Astrocyte (in vitro differentiated cells and primary cell): ENCODE measurements around the gene ETV6. TPM values are rescaled to one million over a fixed set of nuclear protein-coding genes. Genes with fewer than 3 reads are reported as not detected.

Source experiments
- DNase-seq: peaks from one replicate; pipeline ENCODE4 v3.0.0-alpha.2; 2010; ENCODE audit warnings: low read depth
- FAIRE-seq: peaks from 2 replicates; lab custom pipeline; 2011; peaks lifted over from hg19 to GRCh38; lab: Jason Lieb, UNC
- H2AFZ ChIP-seq: 2 replicates; pipeline ENCODE4 v1.6.0; 2012; ENCODE audit warnings: low read depth, low read length, inconsistent platforms
- H3K27ac ChIP-seq: 2 replicates; pipeline ENCODE4 v1.5.1; 2011; ENCODE audit warnings: low read depth, low read length, inconsistent platforms
- H3K27me3 ChIP-seq: 2 replicates; pipeline ENCODE4 v1.6.0; 2011; ENCODE audit warnings: low read length, inconsistent platforms; ENCODE audit not compliant: insufficient read depth
- H3K36me3 ChIP-seq: 2 replicates; pipeline ENCODE4 v1.5.1; 2011; ENCODE audit warnings: low read length, inconsistent platforms; ENCODE audit not compliant: insufficient read depth
- H3K4me1 ChIP-seq: 2 replicates; pipeline ENCODE4 v1.5.1; 2011; ENCODE audit warnings: low read length, inconsistent platforms; ENCODE audit not compliant: insufficient read depth
- H3K4me2 ChIP-seq: 2 replicates; pipeline ENCODE4 v1.6.0; 2012; ENCODE audit warnings: low read length, inconsistent platforms
- H3K4me3 ChIP-seq: 2 replicates; pipeline ENCODE4 v1.5.1; 2011; ENCODE audit warnings: low read depth, mild to moderate bottlenecking, low read length, inconsistent platforms; ENCODE audit not compliant: insufficient read depth
- H3K79me2 ChIP-seq: 2 replicates; pipeline ENCODE4 v1.6.0; 2012; ENCODE audit warnings: mild to moderate bottlenecking, low read length, inconsistent platforms; ENCODE audit not compliant: insufficient read depth
- H3K9ac ChIP-seq: 2 replicates; pipeline ENCODE4 v1.6.0; 2012; ENCODE audit warnings: mild to moderate bottlenecking, low read length, inconsistent platforms
- H3K9me3 ChIP-seq: 2 replicates; pipeline ENCODE4 v1.5.1; 2012; ENCODE audit warnings: low read depth, mild to moderate bottlenecking, low read length, inconsistent platforms; ENCODE audit not compliant: insufficient read depth
- H4K20me1 ChIP-seq: 2 replicates; pipeline ENCODE4 v1.6.0; 2012; ENCODE audit warnings: low read length, inconsistent platforms; ENCODE audit not compliant: insufficient read depth
- H3K27ac Mint-ChIP-seq: one replicate; pipeline ENCODE4 v1.8.0; 2021; ENCODE audit warnings: mild to moderate bottlenecking, mixed read lengths; ENCODE audit not compliant: unreplicated experiment
- H3K27me3 Mint-ChIP-seq: one replicate; pipeline ENCODE4 v1.8.0; 2021; ENCODE audit warnings: low read depth, mixed read lengths; ENCODE audit not compliant: unreplicated experiment
- H3K36me3 Mint-ChIP-seq: one replicate; pipeline ENCODE4 v1.8.0; 2021; ENCODE audit warnings: low read depth, mixed read lengths; ENCODE audit not compliant: unreplicated experiment
- H3K4me1 Mint-ChIP-seq: one replicate; pipeline ENCODE4 v1.8.0; 2021; ENCODE audit warnings: low read depth, mixed read lengths; ENCODE audit not compliant: unreplicated experiment
- H3K4me3 Mint-ChIP-seq: one replicate; pipeline ENCODE4 v1.8.0; 2021; ENCODE audit warnings: mild to moderate bottlenecking, moderate library complexity, mixed read lengths; ENCODE audit not compliant: unreplicated experiment
- H3K9me3 Mint-ChIP-seq: one replicate; pipeline ENCODE4 v1.8.0; 2021; ENCODE audit warnings: mild to moderate bottlenecking, mixed read lengths; ENCODE audit not compliant: unreplicated experiment
- EZH2 ChIP-seq: IDR thresholded peaks from 2 replicates; pipeline ENCODE4 v1.6.1; 2012; ENCODE audit warnings: mild to moderate bottlenecking, low read length, inconsistent platforms; ENCODE audit not compliant: insufficient read depth
- total RNA-seq: library from RNA; stranded (reverse); gene quantifications from 2 replicates; pipeline ENCODE4 v1.2.1, GENCODE V29; 2021
- TF ChIP-seq, protein P1 (sequence below): IDR thresholded peaks from 2 replicates; pipeline ENCODE4 v1.5.1; 2011; ENCODE audit warnings: low read depth, mild to moderate bottlenecking, inconsistent platforms, low read length, moderate library complexity; ENCODE audit not compliant: insufficient read depth

The ETV6 gene
- total RNA-seq, 1 donor from 2014 or later = 41.2 TPM

DNA sequence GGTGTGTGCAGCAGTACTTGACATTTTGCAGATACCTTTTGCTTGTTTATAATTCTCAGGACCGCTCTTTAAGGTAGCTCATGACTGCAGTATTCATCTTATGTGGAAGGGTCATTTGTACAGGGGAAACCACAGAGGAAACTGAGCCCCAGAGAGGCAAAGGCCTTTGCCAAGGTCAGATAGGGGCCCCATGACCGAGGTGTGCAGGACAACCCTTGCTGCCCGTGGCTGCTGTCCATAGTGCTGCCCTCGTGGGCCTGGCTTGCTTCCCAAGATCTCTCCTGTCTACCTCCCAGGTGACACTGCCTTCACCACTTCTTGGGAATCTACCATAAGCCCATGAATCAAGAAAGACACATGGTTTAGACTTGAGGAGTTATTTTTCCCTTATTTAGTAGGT lies 222.6 kb downstream of the ETV6 start:
- H3K27me3 ChIP-seq = no peaks in the 10 kb centered on the region
- H4K20me1 ChIP-seq = peaks cover 4% of the 10 kb centered on the region
- no peak overlapping the region for H3K4me3 Mint-ChIP-seq
- peaks cover 20% of the 10 kb centered on the region for H3K36me3 ChIP-seq
- no peak for DNase-seq
- no peak overlapping the region for H3K27ac ChIP-seq
- no peak overlapping the region for H2AFZ ChIP-seq
- H3K36me3 Mint-ChIP-seq = peaks cover 26% of the 10 kb centered on the region
- H3K27ac Mint-ChIP-seq = no peak overlapping the region
- no peak for FAIRE-seq
- no peaks in the 10 kb centered on the region for H3K9me3 ChIP-seq
- H3K4me1 ChIP-seq = no peaks in the 10 kb centered on the region
- TF ChIP-seq, protein P1, sequence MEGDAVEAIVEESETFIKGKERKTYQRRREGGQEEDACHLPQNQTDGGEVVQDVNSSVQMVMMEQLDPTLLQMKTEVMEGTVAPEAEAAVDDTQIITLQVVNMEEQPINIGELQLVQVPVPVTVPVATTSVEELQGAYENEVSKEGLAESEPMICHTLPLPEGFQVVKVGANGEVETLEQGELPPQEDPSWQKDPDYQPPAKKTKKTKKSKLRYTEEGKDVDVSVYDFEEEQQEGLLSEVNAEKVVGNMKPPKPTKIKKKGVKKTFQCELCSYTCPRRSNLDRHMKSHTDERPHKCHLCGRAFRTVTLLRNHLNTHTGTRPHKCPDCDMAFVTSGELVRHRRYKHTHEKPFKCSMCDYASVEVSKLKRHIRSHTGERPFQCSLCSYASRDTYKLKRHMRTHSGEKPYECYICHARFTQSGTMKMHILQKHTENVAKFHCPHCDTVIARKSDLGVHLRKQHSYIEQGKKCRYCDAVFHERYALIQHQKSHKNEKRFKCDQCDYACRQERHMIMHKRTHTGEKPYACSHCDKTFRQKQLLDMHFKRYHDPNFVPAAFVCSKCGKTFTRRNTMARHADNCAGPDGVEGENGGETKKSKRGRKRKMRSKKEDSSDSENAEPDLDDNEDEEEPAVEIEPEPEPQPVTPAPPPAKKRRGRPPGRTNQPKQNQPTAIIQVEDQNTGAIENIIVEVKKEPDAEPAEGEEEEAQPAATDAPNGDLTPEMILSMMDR = no peak
- TF ChIP-seq EZH2 = no peak
- no peak overlapping the region for H3K4me3 ChIP-seq
- H3K79me2 ChIP-seq = no peaks in the 10 kb centered on the region
- peaks cover 23% of the 10 kb centered on the region for H3K4me1 Mint-ChIP-seq
- no peak overlapping the region for H3K9ac ChIP-seq
- no peaks in the 10 kb centered on the region for H3K9me3 Mint-ChIP-seq
- no peaks in the 10 kb centered on the region for H3K27me3 Mint-ChIP-seq
- H3K4me2 ChIP-seq = no peak overlapping the region

DNA sequence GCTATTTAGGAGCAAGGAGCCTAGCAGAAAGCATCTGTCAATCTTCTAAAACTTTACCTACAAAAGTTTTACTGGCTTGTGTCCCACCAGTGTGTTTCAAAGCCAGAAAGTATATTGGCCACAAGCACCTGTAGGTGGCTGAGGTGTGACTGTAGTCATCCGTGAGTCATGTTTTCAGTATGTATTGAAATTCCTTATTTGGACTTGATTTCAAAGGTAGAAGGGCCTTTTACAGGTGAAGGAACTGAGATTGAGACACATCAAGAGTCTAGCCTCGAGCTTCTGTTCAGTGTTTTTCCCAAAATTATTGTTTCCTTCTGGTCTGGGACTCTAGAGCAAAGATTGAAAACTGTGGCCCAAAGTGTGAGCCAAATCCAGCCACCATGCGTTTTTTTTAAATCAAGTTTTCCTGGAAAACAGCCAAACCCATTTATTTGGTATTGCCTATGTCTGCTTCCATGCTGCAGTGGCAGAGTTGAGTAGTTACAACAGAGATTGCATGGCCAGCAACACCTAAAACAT lies 226.0 kb downstream of the ETV6 start:
- Histone ChIP-seq H3K9me3 (no peaks in the 10 kb centered on the region), H3K36me3 (peaks cover 6% of the 10 kb centered on the region), H3K4me1 (peaks cover 28% of the 10 kb centered on the region), H3K4me3 (no peak overlapping the region), H4K20me1 (peaks cover 4% of the 10 kb centered on the region), H3K79me2 (peaks cover 16% of the 10 kb centered on the region), H3K4me2 (no peak overlapping the region), H2AFZ (no peak overlapping the region), H3K27me3 (no peaks in the 10 kb centered on the region), H3K9ac (no peak overlapping the region), H3K27ac (no peak overlapping the region)
- Mint-ChIP-seq H3K4me1 (peaks cover 54% of the 10 kb centered on the region), H3K4me3 (no peak overlapping the region), H3K27me3 (no peaks in the 10 kb centered on the region), H3K9me3 (no peaks in the 10 kb centered on the region), H3K36me3 (peaks cover 10% of the 10 kb centered on the region), H3K27ac (no peak overlapping the region)
- no peak for FAIRE-seq
- DNase-seq = no peak
- TF ChIP-seq, protein P1 = no peak
- TF ChIP-seq EZH2 = no peak

GRCh38 chr12:11876307-11876706 lies 226.8 kb downstream of the ETV6 start:
- TF ChIP-seq, protein P1 = no peak
- TF ChIP-seq EZH2 = no peak
- Histone ChIP-seq H4K20me1 (peaks cover 4% of the 10 kb centered on the region), H3K79me2 (peaks cover 22% of the 10 kb centered on the region), H3K4me2 (no peak overlapping the region), H3K27me3 (no peaks in the 10 kb centered on the region), H2AFZ (no peak overlapping the region), H3K27ac (no peak overlapping the region), H3K4me1 (peaks cover 28% of the 10 kb centered on the region), H3K36me3 (peaks cover 4% of the 10 kb centered on the region), H3K9ac (no peak overlapping the region), H3K4me3 (no peak overlapping the region), H3K9me3 (no peaks in the 10 kb centered on the region)
- FAIRE-seq (no peak), DNase-seq (no peak)
- Mint-ChIP-seq H3K4me3 (no peak overlapping the region), H3K36me3 (peaks cover 16% of the 10 kb centered on the region), H3K27me3 (no peaks in the 10 kb centered on the region), H3K4me1 (peaks cover 59% of the 10 kb centered on the region), H3K9me3 (no peaks in the 10 kb centered on the region), H3K27ac (no peak overlapping the region)
